Activated gamma-delta T cell treated with anti-CD3 and anti-CD28 coated beads, Interleukin-2, amount 50 U/mL, for 16 hours (primary cell): ENCODE results near the gene LTC4S.

ENCODE experiments used
- DNase-seq: peaks from one replicate; pipeline ENCODE4 v3.0.0-alpha.2; 2020; ENCODE audit warnings: low read depth

LTC4S gene

DNA sequence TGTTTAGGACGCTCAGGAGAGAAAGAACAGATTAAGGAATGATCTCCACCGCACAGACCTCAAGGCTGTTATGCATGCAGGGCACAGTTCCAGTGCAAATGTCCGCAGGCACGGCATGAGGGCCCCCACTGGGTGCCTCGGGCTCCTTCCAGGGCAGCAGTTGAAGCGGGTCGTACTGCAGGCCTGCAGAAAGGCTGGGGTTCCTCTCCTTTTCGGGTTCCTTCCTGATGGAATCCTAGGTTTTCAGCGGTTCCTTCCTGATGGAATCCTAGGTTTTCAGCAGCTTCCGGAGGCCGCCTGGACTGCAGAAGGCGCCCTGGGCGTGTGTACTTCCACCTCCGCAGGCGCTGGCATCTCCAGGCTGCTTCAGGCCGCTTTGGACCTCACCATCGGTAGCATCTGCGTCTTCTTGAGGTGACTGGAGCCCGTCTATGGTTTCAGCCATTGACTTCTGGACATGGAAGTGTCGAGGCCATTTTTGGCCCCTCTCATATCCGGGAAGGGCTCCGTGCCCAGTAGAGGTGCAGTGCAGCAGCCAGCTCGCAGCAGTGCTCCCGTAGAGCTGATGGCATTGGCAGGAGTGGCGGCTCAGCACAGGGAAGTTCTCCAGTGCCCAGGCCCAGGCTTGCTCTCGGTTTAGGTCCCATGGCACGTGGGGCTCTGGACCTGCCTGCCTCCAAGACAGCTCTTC, 18.5 kb downstream of the LTC4S start:
- no peak for DNase-seq

DNA sequence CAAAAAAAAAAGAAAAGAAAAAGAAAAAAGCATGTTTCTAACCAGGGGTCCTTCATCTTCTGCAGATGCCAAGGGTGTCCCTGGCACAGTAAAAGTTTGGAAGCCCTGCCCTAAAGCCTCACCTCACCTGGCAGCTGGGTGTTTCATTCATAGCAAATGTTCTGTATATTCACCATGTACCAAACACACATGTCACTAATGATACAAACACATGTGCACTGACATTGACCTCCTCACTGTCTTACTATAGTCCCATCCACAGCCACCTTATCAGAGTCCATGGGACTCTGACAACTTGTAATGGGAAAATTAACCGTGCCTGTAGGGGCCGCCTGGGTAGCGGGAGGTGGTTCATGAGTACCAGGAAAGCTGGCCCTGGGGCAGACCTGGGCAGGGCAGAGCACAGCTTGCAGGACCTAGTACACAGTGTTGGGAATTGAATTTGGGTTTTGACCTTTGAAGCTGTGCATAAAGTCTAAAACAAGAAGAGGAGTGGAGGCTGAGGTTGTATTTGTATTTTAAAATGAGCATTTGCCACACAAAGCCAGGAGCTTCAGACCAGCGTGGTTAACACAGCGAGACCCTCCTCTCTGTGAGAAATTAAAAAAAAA, 19.3 kb downstream of the LTC4S start:
- no peak for DNase-seq

DNA sequence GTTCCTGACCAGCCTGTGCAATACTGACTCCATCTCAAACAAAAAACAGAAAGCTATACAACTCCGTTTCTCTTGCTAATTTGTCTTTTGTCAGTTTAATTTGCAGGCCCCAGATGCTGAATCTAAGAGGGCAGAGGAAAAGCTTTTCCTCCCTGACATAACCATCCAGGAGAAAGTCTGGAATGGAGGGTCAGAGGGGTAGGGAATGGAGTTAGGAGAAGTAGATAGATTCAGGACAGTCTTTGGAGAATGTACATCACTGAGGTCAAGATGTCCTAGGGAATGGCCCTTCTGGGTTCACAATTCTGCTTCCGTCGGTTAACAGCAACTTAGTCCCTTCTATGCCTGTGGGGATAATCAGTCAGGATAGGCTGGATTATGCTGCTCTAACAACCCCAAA, 20.3 kb downstream of the LTC4S start:
- no peak for DNase-seq

DNA sequence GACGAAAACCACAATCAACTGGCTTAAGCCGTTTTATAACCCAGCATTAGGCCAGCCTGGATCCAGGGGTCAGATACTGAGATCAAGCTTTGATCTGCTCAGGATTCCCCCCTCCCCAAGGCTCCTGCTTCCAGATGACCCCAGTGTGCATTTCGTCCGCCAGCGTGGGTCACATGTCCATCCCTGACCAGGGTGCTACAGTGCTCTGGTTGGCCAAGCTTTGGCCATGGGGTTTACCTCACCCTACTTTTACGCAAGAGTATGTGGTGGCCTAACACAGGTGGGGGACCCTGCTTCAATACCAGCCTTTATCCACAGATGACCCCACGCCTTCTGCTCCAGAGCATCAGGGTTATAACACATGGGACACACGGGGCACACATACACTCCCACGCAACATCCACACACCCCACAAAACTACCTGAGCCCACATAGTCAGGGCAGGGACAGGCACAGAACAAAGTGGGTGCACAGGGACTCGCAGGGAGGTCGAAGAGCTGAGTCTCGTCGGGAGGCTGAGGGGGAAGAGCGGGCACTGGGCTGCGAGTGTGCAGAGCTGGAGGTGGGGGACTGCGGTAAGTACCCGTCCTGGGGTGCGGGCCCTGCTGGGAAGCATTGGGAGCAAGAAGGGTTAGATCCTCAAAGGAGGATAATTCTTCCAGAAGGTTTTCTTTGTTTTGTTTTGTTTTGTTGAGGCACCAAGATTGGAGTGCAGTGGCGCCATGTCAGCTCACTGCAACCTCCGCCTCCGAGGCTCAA, 21.9 kb downstream of the LTC4S start:
- no peak for DNase-seq

DNA sequence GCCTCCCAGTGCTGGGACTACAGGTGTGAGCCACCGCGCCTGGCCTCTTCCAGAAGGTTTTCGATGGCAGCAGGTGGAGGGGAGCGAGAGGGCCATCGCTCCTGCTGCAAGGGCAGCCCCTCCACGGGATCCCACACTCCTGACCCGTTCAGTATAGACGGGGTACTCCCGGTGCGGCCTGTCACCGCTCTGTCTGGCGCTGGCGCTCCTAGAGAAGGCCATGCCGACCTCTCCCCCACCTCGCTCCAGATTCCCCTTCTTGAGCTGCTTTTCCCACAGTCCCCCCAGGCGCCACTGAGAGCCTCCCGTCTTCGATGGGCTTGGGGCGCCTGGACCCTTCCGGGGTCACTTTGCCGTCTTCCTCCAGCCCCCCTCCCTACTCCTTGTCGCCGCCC, 22.6 kb downstream of the LTC4S start:
- no peak for DNase-seq

DNA sequence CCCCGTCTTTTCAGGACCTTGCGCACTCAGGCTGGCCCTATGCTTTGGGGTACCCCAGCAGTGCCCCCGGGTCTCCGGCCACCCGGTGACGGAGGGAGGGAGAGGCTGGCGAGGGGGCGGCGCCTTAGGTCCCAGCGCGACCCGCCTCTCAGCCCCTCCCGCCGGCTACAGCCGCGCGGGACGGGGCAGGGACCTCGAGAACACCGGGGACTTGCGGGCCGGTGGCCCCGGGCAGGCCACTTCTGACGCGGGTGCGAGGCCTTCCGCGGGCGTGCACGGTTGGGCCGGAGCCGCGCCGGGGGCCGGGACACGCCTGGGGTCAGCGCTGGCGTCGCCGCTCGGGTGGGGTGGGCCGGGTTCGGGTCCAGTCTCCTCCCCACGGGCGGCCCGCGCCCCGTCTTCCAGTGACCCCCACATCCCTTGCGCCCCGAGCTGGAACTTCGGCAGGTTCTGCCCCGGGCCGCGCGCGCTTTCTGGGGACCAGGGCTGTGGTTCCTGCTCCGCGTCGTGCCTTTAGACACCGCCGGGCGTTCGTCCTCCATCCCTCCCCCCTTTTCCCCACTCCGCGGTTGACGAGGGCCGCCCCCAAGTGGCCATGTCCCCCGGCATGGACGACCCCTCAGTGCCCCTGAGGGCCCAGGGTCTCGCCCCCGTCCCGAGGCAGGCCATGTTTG, 23.1 kb downstream of the LTC4S start:
- DNase-seq = no peak

DNA sequence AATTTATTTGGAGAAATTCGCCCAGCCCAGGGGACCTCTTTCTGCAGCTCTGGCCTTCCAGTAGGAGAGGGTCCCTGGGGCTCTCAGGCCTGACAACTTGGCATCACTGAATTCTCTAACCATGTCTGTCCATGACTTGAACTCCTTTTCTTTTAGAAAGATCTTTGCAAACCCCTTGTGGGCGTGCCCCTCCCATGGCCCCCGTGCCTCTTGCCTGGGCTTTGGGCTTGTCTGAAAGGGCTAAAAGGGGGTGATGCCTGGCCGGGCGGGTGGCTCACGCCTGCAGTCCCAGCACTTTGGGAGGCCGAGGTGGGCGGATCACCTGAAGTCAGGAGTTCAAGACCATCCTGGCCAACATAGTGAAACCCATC, 23.7 kb downstream of the LTC4S start:
- no peak for DNase-seq

DNA sequence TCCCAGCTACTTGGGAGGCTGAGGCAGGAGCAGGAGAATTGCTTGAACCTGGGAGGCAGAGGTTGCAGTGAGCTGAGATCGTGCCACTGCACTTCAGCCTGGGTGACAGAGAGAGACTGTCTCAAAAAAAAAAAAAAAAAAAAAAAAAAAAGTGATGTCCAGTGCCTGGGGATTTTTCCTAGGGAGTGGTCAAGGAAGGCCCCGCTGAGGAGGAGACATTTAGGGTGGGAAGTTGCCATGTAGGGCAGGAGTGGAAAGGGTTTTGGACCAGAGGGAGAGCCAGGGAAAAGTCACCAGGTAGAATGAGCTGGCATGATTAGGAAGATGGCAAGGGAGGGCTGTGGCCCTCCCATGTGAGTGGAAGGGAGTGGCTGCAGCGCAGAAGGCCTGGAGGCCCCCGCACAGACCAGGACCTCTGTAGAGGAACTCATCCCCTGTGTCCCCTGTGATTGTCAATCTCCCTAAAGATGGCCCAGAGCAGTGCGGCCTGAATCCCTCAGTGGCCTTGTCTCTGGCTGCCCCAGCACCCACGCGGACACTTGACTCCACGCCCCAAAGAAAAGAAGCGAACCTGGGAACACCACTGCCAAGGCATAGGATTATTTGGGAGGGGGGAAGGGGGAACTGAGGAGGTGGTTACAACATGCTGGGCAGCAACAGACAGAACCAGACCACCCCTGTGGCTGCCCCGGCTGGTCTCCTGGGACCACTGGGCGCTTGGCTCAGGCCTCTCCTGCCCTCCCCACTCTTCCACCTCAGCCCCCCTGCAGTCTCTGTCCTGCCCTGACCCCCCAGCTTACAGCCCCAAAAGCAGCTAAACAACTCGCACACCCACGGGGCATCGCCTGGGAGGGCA, 24.3 kb downstream of the LTC4S start:
- no peak for DNase-seq

DNA sequence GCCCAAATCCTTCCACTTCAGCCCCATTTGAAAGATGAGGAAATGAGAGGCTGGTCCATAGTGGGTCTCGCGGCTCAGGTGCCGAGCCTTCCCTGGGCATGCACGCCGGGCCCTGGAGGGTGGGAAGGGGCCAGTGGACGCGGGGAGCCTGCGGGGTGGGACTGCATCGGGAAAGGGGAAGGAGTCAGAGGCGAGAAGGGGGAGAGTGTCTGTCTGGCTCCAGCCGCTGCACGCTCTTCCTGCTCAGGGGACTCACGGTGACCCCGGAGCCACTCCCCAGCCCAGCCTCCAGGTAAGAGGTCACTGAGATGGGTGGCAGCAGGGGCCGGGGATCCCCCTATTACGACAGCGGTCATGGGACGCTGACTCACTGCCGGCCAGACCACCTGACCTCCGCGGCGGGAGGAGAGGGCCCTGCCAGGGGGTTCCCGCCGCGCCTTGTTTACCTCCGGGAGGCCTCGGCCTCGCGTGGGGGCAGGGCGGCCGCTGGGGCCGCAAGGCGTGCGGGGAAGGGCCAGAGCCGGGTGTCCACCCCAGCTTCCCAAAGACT, 25.0 kb downstream of the LTC4S start:
- DNase-seq = peak; percentile 85

DNA sequence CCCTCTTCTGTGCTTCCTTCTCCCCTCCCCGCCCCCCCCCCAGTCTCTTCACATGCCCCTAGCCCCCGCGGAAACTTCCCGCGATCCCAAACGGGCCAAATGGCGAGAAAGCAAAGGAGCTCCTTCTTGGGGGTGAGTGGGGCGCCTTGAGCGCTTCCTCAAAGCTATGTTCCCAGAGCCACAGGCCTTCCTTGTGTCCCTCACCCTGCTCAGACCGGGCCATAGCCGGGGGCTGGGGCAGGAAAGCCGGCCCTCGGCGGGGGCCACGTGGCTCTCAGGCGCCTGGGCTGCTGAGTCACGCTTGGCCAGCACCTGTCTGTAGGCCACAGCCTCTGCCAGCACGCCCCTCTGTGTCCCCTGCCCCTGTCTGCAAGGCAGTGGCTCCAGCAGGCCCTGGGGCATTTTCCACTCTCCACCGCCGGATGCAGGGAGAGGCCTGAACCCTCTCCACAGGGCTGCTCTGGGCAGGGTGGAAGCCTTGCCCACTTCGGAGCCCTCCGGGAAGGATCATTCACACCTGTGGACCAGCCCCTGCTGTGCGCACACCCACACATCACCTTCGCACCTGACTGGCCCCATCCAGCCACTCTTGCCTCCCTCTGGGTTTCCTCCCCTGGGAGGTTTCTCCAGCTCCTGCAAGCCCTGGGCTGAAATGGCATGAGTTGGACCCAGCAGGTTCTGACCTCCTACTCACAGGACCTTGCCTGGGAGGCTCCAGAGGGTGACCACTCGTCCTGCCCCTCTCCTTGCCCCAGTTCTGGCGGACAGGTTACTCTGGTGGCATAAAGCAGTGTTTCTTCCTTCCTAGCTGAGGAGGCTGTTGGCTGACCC, 25.7 kb downstream of the LTC4S start:
- DNase-seq = no peak

DNA sequence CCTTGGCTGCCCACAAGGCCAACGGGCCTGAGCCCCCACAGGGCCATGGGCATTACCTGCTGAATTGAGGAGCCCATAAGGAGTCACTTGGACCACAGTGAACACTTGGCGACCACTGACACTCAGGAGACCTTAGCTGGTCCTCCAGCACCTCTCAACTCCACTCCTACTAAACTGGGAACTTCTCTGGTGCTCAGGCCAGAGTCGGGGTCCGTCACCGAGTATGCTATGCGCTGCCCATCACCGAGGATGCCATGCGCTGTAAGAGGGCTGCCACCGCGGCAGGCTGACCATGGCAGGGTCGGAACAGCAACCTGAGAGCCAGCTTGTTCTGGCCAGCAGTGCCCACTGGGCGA, 26.3 kb downstream of the LTC4S start:
- no peak for DNase-seq

DNA sequence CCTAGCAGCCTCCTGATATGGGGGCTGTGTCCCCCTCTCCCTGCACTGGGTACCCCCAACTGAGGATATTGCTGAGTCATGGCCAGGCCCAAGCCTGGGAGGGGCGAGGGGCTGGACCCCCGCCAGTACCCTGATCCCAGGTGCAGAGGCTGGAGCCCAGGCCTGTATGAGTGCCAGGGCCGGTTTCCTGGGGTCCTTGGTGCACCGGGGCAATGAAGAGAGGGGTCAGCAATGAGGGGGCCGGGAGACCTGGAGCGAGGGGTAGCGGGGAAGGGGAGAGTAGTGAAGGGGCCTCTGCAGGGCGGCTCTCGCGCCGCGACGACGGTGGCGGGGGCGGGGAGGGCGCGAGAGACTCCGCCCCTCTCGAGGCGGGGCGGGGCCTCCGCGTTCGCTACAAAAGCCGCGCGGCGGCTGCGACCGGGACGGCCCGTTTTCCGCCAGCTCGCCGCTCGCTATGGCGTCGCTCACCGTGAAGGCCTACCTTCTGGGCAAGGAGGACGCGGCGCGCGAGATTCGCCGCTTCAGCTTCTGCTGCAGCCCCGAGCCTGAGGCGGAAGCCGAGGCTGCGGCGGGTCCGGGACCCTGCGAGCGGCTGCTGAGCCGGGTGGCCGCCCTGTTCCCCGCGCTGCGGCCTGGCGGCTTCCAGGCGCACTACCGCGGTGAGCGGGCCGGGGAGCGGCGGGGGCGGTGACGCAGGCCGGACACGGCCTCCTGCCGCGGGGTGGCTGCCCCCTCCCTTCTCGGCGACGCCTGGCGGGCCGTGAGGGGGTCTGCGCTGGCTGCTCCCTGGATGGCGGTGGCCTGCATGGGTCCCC, 26.9 kb downstream of the LTC4S start, which contains the start of gene SQSTM1:
TSS of gene SQSTM1 (plus strand) at position 423 of the 815 bp plus-strand sequence. CDS start at position 455, 32 bp downstream.
- DNase-seq = peak; percentile 66

DNA sequence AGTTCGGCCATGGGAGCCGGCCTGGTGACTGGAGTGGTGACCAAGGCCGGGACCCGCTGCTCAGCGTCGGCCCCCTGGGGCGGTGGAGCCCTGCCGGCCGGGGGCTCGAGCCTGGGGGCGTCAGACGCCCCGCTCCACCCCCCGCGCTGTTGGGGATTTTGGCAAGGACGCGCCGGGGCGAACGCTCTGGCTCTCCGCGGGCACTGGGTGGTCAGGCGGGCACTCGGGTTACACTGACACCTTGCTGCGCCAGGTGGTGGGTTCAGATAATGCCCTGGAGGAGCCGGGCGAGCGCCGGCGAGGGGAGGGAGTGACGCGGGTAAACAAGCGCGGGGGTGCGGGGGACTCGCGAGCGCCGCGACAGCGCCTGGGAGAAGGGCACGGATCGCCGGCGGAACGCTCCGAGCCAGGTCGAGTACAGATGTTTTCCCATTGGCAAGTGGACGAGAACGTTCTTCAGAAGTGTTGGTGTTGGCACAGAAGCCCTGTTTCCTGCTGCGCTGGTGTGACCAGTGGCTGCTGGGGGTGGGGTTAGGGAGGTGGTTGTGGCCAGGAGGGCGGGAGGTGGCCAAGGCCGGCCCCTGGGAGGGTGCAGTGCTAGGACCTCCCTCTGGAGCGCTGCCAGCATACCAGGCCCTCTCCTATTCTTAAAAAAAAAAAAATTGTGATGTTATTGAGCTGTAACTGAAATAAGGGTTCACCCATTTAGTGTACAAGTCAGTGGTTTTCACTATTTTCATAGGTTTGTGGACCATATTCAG, 27.7 kb downstream of the LTC4S start:
- DNase-seq = peak; percentile 76

DNA sequence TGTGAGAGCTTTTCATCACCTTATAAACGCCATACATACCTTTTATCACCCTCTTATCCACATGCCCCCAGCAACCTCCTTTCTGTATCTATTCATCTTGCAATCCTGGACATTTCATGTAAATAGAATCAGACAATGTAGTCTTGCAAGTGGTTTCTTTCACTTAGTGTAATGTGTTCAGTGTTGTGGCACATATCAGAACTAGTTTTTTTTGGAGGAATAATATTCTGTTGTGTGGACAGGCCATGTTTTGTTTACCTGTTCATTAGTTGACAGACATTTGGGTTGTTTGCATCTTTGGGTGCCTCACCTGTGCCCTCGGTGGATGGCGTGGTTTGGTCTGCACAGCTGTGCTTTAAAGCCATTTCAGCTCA, 28.3 kb downstream of the LTC4S start:
- DNase-seq = no peak

DNA sequence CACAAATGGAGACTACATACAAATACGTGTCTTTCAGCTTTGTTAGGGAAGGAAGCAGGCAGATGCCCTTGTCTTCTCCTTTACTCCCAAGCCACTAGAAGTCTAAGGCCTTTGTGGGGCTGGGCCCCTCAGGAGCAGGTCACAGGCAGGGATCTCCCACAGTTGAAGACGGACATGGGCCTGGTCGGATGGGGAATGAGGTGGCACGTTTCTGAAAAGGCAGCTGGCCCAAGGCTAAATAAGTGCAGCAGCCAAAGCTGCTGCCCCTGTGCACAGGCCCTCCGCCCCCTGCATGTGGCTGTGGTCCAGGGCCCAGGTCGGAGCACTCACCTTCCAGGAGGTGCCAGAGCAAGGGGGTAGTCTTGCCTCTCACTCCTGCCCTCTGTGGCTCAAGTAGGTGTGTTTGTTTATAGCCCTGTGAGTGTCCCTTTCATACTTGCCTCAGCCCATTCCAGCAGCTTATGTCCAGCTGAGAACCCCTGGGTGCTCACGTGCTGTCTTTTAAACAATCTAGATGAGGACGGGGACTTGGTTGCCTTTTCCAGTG, 28.7 kb downstream of the LTC4S start:
- DNase-seq = no peak

DNA sequence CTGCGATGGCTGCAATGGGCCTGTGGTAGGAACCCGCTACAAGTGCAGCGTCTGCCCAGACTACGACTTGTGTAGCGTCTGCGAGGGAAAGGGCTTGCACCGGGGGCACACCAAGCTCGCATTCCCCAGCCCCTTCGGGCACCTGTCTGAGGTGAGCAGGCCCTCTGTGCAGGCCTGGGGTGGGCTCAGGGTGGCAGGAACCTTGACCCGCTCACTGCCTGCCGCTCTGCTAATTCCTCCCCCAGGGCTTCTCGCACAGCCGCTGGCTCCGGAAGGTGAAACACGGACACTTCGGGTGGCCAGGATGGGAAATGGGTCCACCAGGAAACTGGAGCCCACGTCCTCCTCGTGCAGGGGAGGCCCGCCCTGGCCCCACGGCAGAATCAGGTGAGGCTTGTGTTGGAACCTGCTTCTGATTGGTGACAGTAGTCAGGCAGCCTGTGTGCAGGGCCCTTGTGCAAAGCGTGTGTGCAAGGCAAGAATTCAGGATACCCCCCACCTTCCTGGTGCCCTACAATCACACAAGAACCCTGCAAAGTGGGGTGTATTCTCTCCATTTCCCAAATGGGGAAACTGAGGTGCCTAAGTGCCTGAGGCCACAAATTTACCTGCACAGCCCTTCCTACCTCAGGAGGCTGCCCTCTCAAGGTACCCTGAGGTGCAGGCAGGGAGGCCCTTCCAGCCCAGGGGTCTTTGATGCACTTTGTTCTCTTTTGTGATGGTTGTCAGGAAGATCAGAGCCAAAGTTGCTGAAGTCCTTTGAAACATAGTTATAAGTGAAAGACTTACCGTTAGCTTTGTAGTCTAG, 30.4 kb downstream of the LTC4S start:
- no peak for DNase-seq

DNA sequence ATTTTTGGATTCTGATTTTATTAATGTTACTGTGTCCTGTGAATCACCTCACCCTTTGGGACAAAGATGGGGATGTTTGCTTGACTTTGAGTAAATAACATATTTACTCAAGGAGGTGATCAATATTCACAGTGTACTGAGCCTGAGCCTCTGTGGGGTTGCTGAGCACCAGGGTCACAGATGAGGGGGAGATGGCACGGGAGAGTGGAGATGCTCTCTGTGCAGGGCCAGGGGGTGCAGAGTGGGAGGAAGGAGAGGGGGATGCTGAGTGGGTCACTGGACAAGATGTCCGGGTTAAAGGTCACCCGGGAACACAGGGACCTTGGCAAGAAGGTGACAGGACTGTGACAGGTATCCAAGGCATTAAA, 30.9 kb downstream of the LTC4S start:
- no peak for DNase-seq

DNA sequence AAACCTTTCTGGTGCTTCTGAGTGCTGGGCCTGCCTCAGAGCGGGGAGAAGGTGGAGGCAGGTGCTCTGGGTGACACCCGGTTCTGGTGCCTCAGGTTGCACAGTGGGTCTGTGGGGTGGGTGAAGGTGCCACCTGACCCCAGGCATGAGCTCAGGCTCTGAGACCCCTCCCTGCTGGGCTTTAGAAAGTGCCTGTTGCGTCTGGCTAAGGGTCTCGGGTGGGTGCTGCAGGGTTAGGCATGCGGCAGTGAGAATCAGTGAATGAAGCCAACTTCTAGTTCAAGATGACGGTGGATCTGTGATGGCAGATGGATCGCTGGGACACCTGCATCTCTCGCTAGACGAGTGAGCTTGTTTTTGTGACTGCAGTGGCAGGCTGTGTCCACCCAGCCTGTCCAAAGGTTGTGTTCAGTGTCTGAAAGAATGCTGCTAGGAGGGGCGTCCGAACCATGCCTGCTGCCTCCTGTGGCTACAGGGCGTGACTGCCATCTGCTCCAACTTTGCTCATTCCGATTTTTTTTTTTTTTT, 31.9 kb downstream of the LTC4S start:
- no peak for DNase-seq
